GM19240 (cell line): ENCODE results near the gene PPM1L.
"Not testable (repeated sequence)": the region's sequence is repeated elsewhere in the genome, so short reads cannot be mapped to it uniquely, and the experiment has no call there.

Experiments used
- DNase-seq: peaks from one replicate; pipeline ENCODE4 v3.0.0; 2011; ENCODE audit warnings: low spot score; ENCODE audit not compliant: insufficient read length

PPM1L gene

DNA sequence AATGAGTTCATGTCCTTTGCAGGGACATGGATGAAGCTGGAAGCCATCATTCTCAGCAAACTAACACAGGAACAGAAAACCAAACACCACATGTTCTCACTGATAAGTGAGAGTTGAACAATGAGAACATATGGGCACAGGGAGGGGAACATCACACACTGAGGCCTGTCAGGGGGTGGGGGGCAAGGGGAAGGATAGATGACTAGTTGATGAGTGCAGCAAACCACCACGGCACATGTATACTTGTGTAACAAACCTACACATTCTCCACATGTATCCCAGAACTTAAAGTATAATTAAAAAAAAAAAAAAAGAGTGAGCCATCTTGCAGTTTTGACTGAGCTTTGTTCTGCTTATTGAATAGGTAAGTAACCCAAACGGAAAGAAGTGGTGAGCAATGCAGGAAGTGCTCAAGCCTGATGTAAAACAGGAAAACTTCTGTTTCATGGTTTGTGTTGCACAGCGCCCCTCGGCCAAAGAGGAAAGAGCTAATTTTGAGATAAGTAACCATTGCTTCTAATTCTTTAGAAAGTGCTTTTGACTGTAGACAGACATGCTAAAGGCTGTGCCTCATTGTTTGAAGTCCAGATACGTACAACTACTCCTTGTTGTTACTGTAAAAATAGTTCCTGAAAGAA is 279.0 kb downstream of the PPM1L start:
- not testable (repeated sequence) for DNase-seq

DNA sequence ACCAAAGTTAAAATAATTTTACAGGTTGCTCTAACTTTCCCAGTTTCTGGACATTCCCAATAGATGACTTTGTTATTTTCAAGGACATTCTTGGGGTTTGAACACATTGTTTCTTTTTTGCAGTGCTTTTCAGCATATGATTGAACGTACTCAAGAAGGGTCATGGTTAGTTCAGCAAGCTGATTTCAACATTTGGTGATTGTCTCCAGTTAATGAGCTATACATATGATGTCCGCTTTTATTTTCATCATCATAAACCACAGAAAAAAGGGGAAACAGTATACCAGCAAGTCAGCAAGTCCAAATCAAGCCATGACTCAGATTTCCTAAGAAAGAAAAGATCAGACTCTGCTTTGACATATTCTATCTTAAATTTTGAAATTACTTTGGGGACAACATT is 279.7 kb downstream of the PPM1L start:
- DNase-seq = no peak

DNA sequence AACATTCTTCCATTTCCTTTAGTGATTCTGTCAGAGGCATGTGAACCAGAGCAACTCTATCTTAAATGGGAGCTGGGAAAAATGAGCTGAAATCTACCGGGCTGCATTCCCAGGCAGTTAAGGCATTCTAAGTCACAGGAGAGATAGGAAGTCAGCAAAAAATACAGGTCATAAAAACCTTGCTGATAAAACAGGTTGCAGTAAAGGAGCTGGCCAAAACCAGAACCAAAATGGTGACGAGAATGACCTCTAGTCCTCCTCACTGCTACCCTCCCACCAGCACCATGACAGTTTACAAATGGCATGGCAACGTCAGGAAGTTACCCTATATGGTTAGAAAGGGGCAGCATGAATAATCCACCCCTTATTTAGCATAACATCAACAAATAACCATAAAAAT is 282.7 kb downstream of the PPM1L start:
- no peak for DNase-seq

DNA sequence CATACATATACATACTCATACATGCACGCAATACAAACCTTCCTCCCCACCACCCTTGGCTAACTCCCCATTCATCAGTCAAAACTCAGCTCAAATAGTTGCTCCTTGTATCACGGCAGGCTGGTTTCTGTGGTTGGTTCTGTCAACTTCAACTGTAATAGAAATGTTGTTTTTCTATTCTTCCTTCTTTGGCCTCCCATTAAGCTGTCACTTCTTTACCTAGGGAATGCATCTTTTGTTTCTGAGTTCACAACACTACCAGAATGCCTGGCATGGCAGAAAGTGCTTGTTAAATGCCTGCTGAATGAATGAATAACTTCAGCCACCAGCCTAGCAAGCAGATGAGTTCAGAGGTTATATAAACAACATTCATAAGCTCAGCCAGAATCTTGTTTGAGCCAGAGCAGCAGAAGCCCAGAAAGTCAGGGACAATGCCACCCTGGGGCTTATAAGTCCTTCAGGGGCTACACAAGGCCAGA is 286.0 kb downstream of the PPM1L start:
- DNase-seq = no peak

DNA sequence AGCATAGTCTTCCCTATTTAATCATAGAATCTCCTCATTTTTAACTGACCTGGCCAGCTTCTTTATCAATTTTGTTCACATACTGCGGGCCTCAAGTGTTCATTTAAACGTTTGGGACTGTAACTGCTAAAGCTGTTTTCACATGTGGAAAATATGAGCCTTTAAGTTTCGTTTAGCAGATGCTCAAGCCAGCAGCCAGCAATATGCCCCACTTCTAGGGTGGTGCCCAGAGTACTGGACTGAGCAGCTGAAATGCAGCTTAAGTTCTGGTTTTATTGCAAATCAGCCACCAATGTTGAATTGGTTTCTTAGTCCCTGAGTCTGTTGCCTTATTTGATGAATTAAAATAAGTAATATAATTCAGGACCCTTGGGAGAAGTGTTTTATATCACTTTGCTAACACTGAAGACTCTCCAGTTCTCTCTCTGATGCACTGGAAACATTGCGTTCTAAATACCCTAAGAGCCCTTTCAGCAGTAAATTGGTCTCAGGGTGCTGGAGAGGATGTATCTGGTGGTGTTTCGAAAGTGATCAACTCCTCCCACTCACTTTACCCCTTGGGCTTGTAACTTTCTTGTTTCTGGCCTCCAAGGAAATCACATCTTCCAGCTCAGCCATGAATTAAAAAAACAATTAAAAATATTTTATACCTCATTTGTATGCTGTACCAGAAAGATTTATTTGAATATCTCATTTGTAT is 287.5 kb downstream of the PPM1L start:
- DNase-seq = peak; percentile 14

DNA sequence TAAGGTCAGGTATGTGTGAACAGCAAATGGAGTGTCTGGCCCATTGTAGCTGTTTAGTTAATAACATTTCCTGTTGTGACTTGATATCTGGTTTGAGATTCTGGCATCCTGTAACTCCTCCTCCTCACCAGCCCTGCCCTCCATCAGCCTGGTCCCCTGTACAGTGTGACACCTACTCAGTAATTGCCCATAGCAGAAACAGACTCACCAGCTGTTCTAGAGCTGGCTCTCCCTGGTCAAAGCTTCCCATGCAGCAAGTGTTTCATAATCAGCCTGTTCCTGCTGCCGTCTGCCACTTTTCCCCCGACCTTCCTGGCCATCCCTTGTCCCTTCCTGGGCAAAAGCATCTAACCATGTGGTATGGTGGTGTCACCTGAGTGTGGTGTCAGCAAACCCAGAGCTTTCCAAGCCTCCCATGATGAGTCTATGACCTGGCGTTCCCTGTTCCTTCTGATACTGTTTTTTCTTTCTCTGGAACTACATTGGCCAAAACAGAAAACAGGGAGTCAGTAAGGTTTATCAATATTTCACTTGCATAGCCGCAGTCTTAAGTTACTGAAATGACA is 293.7 kb downstream of the PPM1L start:
- no peak for DNase-seq

DNA sequence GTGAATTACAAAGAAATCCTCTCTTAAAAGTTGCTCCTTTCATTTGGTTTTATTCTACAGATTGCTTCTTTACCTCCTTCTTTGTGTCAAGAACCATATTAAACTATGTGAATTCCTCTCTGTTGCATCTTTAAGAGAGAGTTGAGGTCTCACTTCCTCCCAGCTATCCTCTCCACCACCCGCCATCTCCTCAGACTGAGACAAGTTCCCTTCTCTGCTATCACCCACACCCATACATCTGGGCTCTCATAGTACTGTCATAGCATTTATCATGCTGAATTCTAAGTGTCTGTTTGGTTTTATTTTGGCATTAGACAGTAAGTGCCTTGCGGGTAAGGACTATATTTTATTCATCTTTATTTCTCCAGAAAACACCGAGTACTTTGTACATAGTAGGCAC is 294.9 kb downstream of the PPM1L start:
- no peak for DNase-seq

DNA sequence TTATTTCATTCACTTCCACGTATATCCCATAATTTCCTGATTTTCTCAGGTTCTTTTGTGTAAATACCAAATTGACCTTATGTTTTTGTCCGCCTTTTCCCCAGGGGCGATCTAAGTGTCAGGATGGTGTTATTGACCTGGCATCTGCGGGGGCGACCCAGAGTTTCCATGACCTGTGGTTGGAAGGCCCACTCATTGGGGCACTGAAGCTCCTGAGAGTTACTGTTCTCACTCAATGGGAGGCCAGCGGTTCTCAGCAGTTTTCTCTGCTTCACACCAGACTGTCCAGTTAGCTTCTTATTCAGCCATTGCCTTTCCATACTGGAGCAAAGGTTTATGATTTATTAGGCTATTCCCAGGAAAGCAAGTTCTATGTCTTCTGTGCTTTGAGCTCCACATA is 295.8 kb downstream of the PPM1L start:
- DNase-seq = no peak

DNA sequence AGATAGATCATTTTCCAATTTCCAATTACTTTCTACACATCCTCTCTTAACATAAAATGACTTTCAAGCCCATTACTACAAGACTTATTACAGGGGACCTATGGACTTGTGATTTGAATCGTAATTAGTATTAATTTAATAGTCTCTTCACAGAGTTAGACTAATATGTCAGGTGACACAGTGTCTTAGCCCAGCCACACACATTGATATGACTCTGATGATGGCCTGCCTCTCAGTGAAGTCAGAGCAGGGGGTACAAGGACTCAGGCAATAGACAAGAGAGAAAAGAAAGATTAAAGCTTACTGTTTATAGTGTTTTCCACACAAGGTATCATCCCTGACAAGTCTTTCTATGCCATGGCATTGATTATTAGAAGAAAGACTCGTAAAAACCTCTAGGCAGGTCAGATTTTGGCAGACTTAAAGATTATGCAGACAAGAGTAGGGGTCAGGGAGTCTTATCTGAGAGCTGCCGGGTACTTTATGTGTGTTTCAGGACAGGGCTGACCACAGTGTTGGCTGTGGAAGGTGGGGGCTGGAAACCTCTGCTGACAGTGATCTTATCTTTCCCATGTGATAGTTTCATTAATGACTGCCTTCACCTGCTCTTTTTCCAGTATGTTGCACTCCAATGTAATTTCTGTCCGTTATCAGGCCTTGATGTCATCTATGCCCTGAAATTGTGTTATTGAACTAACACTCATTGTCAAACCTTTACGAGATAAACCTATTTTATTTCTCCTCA is 299.0 kb downstream of the PPM1L start:
- DNase-seq = no peak

DNA sequence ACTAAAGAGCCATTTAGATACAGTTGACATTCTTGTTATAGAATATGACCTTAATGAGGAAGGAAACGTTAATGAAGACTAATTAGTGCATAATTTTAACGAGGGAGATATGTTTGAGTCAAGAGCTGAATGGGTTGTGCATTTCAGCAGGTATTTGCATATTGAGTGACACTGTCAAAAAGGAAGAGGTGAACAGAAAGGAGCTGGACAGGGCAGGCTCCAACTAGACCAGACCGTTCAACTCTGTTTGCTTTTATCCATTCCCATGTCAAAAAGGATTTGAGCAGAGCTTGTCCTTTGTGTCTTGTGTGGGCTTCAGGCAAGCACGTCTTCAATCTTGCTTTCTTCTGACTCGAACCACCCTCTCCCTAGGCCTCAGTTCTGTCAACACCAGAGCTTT is 308.4 kb downstream of the PPM1L start:
- DNase-seq = no peak

DNA sequence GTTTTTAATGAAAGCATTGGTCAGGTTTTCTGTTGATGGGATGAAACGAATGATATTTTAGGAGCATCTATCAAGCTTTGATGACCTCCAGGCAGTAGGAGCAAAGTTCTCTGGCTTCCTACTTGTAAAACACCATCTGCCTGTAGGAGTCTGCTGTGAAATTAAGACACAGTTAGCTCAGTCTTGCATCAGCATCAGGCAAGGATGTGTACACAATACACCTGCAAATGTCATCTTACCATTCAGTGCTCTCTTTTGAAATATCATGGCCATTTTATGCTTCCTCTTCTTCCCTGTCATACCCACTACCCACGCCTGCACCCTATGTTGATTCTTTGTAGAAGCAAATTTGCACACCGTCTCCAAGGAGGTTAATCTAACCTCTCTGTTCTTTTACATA is 310.9 kb downstream of the PPM1L start:
- DNase-seq = no peak

DNA sequence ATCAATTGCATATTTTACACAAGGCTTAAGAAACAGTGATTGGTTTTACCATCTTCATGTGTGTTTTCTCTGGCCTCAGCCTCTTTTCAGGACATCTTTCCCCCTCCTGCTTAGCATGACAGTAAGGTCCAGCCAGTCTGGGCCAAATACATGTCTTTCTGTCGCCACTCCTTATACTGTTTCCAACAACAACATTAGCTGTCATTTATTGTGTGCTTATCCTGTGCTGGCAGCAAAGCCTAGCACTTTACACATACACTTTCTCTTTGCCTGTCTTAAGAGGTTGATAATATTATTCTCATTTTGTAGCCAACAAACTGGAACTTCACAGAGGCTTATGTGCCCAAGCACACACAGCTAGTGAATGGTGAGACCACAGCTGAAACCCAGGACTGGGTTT is 311.3 kb downstream of the PPM1L start:
- DNase-seq = no peak

DNA sequence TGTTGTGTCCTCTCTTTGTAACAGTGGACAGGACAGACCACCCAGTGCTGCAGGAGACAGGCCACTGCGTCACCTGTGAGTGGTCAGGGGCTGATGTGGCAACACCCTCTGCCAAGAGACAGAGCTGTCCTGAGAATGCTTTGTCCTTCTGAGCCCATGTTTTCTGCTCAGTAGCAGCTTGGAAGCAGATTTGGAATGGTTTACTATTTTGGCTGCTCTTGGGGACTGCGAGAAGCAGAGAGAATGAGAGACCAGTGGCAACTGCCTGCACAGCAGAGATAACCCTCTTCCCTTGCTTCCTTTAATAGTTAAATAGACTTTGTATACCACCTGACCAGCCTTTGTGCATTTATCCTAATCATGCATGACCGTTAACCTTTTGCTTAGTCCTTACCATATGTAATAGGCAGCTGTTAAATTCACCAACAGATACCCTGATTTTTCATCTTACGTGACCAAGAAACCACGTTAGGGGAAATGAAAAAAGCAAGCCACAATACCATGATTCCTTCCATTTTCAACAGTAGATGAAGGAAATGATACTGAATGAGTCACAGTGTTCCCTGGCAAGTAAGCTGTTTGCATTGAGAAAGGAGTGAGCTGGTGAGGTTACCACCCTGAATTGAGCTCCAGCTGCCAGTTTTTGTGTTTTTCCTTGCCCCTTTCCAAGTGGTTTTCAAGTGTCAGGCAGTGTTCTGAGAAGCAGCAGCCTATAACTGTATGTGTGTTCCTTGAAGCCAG is 313.6 kb downstream of the PPM1L start:
- DNase-seq = peak; percentile 15

DNA sequence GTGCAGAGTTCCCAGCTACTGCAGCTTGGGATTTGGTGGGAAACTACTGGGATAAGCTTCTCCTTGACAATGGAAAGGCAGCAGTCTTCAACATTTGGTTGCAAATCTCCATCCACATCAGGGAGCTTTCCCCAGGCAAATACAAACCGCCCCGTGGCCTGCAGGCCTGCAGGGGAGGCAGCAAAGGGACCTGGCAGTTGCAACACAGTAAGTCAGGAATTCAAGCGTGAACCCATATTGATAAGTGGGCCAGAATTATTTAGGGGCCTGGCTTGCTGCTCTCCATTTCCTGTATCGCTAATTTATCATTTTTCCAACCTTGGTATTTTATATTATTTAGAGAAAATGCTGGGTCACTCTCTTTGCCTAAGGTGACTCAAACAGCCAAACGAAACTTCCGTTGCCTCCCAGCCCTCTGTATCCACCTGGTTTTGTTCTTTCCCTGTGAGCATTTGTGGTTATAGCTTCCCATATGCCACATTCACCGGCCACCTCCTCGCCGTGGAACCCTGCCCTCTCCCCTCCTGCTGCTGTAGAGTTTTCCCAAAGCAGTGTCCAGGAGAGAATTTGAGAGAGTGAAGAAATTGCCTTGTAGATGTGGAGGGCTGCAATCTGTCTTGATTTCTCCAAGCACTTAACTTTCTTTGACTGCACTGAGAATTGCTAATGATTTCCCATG is 314.4 kb downstream of the PPM1L start:
- DNase-seq = no peak

DNA sequence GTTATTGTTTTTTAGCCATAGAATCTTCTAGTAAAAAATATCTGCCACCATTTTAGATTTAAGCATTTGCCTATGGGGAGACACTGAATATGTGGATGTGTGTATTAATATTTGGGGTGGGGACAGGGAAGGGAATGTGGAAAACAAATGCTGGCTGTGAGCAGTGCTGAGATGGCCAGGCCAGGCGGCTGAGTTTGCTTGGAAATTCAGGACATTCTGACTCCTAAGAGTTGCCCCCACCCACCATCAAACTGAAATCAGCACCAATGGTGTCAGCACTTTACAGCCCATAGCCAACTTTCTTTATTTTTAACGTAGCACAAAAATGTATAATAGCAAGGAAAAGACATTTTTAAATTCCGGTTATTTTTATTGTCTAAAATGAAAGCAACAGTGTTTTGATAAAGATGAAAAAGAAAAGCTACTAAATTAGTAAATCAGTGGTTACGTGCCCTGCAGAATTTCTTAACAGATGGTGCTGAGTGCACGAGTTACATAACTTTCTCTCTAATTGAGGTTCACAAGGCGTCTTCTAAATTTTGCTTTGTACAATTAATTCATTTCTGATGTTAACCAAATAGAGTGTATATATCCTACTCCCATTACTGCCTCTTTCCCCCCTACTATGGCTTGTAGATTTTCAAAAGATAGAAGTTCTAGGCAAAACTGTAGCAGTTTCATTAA is 315.1 kb downstream of the PPM1L start:
- DNase-seq = no peak

DNA sequence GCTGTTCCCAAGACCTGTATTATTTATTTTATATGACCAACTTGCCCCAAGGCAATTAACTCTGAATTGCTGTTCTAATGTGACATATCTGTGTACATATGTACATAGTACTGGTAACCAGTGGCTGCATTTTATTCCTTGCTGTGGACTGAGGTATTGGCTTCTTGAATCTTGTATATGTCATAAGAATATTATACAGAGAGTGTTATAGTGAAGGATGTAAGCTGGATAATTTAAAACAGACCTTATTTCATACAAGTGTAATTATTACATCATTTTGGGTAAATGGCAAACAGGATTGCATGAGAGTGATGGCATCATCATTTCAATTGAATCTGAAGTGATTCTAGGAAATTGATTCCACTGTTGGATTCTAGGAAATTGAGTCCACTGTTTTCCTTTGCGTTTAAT is 316.2 kb downstream of the PPM1L start:
- no peak for DNase-seq

DNA sequence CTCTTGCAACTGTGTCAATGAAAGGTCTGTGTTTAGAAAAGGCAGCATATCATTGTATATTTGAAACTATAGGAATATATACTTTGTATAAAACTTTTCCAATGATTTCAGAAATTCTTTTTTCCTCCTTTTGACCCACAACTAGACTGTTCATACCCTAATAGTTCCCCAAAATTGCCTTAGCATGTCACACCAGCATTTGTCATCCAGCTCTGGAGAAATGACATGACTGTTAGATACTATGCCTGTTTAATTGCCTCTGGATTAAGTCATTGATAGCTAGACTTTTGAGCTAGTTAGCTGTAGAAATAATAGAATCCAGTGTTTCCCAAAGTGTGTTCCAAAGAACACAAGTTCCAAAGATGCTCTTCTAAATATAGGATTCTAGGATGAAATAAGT is 316.7 kb downstream of the PPM1L start:
- DNase-seq = no peak

DNA sequence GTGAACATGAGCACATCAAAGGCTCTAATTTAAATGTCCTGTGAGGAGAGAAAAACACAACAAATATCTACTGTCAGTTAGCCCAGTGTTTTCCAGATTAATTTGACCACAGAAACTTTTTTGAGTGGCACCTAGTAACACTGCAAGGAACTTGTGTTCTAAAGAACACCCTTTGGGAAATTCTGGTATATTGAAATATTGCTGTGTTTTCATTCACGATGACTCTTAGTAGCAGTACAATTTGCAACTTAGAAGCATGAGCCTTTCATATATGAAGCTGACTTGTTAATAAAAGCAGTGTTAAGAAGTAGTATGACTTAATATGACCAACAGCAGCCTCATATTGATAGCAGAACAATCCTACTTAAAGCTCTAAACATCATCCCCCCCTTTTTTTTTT is 317.1 kb downstream of the PPM1L start:
- DNase-seq = no peak

DNA sequence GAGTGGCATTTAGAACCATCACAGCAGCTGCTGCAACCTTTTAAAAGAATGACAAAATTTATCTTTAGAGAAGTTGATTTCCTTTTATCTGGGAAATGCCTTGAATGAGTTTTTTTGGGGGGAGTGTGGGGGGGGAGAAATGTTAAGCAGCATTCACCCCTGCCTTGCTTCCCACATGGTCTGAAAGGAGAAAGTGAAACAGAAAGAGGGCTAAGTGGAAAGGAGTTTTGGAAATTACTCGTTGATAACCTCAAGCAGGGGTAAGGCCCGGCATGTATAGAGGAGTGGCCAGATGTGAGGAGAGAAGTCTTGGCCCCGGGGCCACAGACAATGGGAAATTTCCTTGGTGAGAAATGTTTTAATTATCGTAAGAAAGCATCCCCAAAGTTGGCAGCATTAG is 325.6 kb downstream of the PPM1L start:
- no peak for DNase-seq

DNA sequence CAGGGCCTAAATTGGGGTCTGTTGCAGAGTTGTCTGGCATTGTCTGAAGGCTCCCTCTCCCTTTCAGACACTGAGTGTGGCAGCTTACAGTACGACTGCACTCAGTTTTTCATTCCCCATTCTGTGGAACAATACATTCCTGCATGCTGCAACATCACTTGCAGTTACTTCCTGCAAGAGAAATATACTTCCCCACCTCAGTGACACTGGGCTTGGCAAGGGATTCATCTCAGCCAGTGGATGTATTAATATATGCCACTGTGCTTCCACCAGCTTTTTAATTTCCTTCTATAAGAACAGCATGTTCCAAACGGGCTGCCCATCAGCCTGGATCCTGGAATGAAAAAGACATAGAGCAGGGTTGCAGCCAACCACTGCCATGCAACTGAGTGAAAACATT is 326.0 kb downstream of the PPM1L start:
- no peak for DNase-seq
